MM.1S (cell line): ENCODE data around the gene S100A13.
"Not testable (repeated sequence)": the region's sequence is repeated elsewhere in the genome, so short reads cannot be mapped to it uniquely, and the experiment has no call there.

Source experiments
- DNase-seq: peaks from one replicate; pipeline ENCODE4 v3.0.0-alpha.2; 2015
- H2AFZ ChIP-seq: fragments of 300-600 bp; sonication (generic); 2 replicates; pipeline ENCODE4 v1.6.0; 2016; ENCODE audit warnings: antibody characterized with exemption, low read length
- H3F3A ChIP-seq: fragments of 300-600 bp; sonication (generic); 2 replicates; pipeline ENCODE4 v1.6.1; 2016; ENCODE audit warnings: mild to moderate bottlenecking, antibody characterized with exemption, low read length, moderate library complexity, mixed read lengths; ENCODE audit not compliant: insufficient read depth
- H3K27ac ChIP-seq: fragments of 300-600 bp; sonication (generic); 2 replicates; pipeline ENCODE4 v1.5.1; 2016; ENCODE audit warnings: mild to moderate bottlenecking, low read length
- H3K27me3 ChIP-seq: fragments of 300-600 bp; sonication (generic); replicated peaks from 2 replicates; pipeline ENCODE4 v1.6.0; 2016; ENCODE audit warnings: low read length; ENCODE audit not compliant: insufficient read depth
- H3K36me3 ChIP-seq: fragments of 300-600 bp; sonication (generic); replicated peaks from 2 replicates; pipeline ENCODE4 v1.6.1; 2016; ENCODE audit warnings: mild to moderate bottlenecking, low read length, mixed read lengths; ENCODE audit not compliant: insufficient read depth
- H3K4me1 ChIP-seq: fragments of 300-600 bp; sonication (generic); 2 replicates; pipeline ENCODE4 v1.6.1; 2016; ENCODE audit warnings: low read length, mixed read lengths
- H3K4me2 ChIP-seq: fragments of 300-600 bp; sonication (generic); 2 replicates; pipeline ENCODE4 v1.6.0; 2016; ENCODE audit warnings: low read depth, low read length
- H3K4me3 ChIP-seq: fragments of 300-600 bp; sonication (generic); 2 replicates; pipeline ENCODE4 v1.5.1; 2016; ENCODE audit warnings: low read length, mixed read lengths
- H3K79me2 ChIP-seq: fragments of 300-600 bp; sonication (generic); 2 replicates; pipeline ENCODE4 v1.6.1; 2016; ENCODE audit warnings: mixed run types, low read length, mixed read lengths
- H3K9ac ChIP-seq: fragments of 300-600 bp; sonication (generic); 2 replicates; pipeline ENCODE4 v1.6.1; 2016; ENCODE audit warnings: low read length, mixed read lengths
- H3K9me2 ChIP-seq: fragments of 300-600 bp; sonication (generic); replicated peaks from 2 replicates; pipeline ENCODE4 v1.6.1; 2016; ENCODE audit warnings: mild to moderate bottlenecking, low read length, mixed read lengths; ENCODE audit not compliant: insufficient read depth
- H3K9me3 ChIP-seq: fragments of 300-600 bp; sonication (generic); replicated peaks from 2 replicates; pipeline ENCODE4 v1.6.1; 2016; ENCODE audit warnings: mild to moderate bottlenecking, low read length, mixed read lengths; ENCODE audit not compliant: insufficient read depth
- H4K20me1 ChIP-seq: fragments of 300-600 bp; sonication (generic); 2 replicates; pipeline ENCODE4 v1.6.1; 2016; ENCODE audit warnings: mild to moderate bottlenecking, low read length, moderate library complexity, mixed read lengths; ENCODE audit not compliant: insufficient read depth
- EZH2 ChIP-seq: fragments of 300-600 bp; sonication (generic); optimal IDR thresholded peaks from 2 replicates; pipeline ENCODE3; 2017; ENCODE audit warnings: low read depth, mild to moderate bottlenecking, antibody characterized with exemption, low read length, mixed read lengths
- EZH2phosphoT487 ChIP-seq: fragments of 300-600 bp; sonication (generic); IDR thresholded peaks from 2 replicates; pipeline ENCODE4 v1.6.1; 2018; ENCODE audit warnings: antibody characterized with exemption, low read length
- TF ChIP-seq, protein P1 (sequence below): fragments of 300-600 bp; sonication (generic); IDR thresholded peaks from 2 replicates; pipeline ENCODE4 v1.5.1; 2016; ENCODE audit warnings: antibody characterized with exemption, low read length, mixed read lengths

Gene S100A13

DNA sequence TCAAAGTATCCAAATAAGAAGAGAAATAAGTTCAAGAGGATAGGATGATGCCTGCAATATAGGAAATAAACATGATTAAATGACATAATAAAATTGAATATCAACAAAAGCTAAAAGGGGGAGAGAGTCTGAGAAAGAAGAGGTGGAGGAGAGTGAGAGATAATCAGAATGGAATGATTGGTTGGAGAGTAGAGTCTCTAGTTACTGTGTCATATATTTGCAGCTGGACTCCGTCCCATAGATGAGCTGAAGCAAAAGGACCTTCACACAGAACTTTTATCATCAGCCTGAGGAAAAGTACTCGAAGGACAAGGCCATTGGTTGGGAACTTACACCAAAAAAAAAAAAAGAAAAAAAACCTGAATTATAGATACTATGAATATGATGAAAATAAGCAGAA lies 38.8 kb downstream of the S100A13 start:
- H3K79me2 ChIP-seq, result no peaks in the 10 kb centered on the region
- H3K4me2 ChIP-seq, result no peak overlapping the region
- no peak for TF ChIP-seq EZH2
- TF ChIP-seq, protein P1, sequence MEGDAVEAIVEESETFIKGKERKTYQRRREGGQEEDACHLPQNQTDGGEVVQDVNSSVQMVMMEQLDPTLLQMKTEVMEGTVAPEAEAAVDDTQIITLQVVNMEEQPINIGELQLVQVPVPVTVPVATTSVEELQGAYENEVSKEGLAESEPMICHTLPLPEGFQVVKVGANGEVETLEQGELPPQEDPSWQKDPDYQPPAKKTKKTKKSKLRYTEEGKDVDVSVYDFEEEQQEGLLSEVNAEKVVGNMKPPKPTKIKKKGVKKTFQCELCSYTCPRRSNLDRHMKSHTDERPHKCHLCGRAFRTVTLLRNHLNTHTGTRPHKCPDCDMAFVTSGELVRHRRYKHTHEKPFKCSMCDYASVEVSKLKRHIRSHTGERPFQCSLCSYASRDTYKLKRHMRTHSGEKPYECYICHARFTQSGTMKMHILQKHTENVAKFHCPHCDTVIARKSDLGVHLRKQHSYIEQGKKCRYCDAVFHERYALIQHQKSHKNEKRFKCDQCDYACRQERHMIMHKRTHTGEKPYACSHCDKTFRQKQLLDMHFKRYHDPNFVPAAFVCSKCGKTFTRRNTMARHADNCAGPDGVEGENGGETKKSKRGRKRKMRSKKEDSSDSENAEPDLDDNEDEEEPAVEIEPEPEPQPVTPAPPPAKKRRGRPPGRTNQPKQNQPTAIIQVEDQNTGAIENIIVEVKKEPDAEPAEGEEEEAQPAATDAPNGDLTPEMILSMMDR, result no peak
- TF ChIP-seq EZH2phosphoT487, result no peak
- H3F3A ChIP-seq, result no peaks in the 10 kb centered on the region
- no peaks in the 10 kb centered on the region for H3K27me3 ChIP-seq
- H3K9me3 ChIP-seq, result no peaks in the 10 kb centered on the region
- no peak overlapping the region for H3K27ac ChIP-seq
- H4K20me1 ChIP-seq, result no peaks in the 10 kb centered on the region
- H3K9me2 ChIP-seq, result no peaks in the 10 kb centered on the region
- H3K36me3 ChIP-seq, result no peaks in the 10 kb centered on the region
- no peak overlapping the region for H3K4me3 ChIP-seq
- no peak overlapping the region for H2AFZ ChIP-seq
- no peak overlapping the region for H3K9ac ChIP-seq
- DNase-seq, result no peak
- no peaks in the 10 kb centered on the region for H3K4me1 ChIP-seq

DNA sequence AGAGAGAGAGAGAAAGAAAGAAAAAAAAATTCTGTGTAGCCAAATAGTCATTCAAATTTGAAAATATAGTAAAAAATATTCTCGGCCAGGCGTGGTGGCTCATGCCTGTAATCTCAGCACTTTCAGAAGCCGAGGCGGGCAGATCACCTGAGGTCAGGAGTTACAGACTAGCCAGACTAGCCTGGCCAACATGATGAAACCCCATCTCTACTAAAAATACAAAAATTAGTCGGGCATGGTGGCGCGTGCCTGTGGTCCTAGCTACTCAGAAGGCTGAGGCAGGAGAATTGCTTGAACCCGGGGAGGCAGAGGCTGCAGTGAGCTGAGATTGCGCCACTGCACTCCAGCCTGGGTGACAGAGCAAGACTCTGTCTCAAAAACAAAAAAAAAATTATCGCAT lies 39.3 kb downstream of the S100A13 start:
- not testable (repeated sequence) for H3K9me3 ChIP-seq, H3K4me3 ChIP-seq, DNase-seq, H2AFZ ChIP-seq, H4K20me1 ChIP-seq, H3K4me1 ChIP-seq, H3K27me3 ChIP-seq, H3K4me2 ChIP-seq, H3K79me2 ChIP-seq, H3K36me3 ChIP-seq, H3K9me2 ChIP-seq, H3K27ac ChIP-seq, H3K9ac ChIP-seq, H3F3A ChIP-seq

DNA sequence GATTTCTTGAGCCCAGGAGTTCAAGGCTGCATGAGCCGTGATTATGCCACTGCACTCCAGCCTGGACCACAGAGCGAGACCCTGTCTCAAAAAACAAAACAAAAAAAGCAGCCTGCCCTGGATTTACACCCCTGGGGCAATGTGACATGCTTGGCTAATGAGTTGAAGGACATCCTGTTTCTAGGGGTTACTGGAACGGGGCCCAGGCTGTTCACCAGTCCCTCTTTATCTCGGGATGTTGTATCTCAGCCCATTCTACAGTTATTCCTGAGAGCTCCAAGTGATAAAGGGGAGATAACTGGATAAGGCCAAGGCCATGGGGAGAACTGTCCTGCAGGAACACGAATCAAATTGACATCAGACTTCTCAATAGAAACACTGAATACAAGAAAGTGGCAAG lies 40.0 kb downstream of the S100A13 start:
- Histone ChIP-seq H3K4me3 (no peak overlapping the region), H3K9ac (no peak overlapping the region), H3K27me3 (no peaks in the 10 kb centered on the region), H3K9me2 (no peaks in the 10 kb centered on the region), H3K27ac (no peak overlapping the region), H3K9me3 (no peaks in the 10 kb centered on the region), H3K4me2 (no peak overlapping the region), H4K20me1 (no peaks in the 10 kb centered on the region), H3K79me2 (no peaks in the 10 kb centered on the region), H3K36me3 (no peaks in the 10 kb centered on the region), H3K4me1 (no peaks in the 10 kb centered on the region), H3F3A (no peaks in the 10 kb centered on the region), H2AFZ (no peak overlapping the region)
- TF ChIP-seq EZH2phosphoT487, result no peak
- DNase-seq, result no peak

DNA sequence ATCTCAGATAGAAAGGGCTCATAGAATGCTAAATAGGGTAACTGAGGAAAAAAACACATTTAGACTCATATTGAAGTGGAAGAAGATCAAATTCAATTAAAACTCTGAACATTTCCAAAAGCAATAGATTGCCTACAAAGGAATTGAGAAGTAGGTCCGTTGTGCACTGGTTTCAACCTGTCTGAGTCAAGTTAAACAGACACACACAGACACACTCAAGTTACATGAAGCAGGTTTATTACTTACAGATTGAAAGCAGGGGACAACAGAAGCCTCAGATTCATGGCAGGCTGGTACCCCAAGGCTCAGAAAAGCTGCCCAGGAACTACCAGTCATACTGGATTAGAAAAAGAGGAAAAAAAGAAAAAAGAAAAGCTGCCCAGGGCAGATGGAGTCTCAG lies 41.0 kb downstream of the S100A13 start:
- no peak overlapping the region for H3K4me3 ChIP-seq
- DNase-seq, result no peak
- H3K27ac ChIP-seq, result no peak overlapping the region
- TF ChIP-seq, protein P1, result no peak
- TF ChIP-seq EZH2phosphoT487 (no peak), EZH2 (no peak)
- no peak overlapping the region for H2AFZ ChIP-seq
- H3F3A ChIP-seq, result no peaks in the 10 kb centered on the region
- no peaks in the 10 kb centered on the region for H4K20me1 ChIP-seq
- H3K4me1 ChIP-seq, result no peaks in the 10 kb centered on the region
- H3K9ac ChIP-seq, result no peak overlapping the region
- no peaks in the 10 kb centered on the region for H3K36me3 ChIP-seq
- no peaks in the 10 kb centered on the region for H3K79me2 ChIP-seq
- H3K4me2 ChIP-seq, result no peak overlapping the region
- H3K9me2 ChIP-seq, result no peaks in the 10 kb centered on the region
- no peaks in the 10 kb centered on the region for H3K27me3 ChIP-seq
- H3K9me3 ChIP-seq, result no peaks in the 10 kb centered on the region
